Measurements from ENCODE around the gene RGPD8. TPM values are rescaled to one million over a fixed set of nuclear protein-coding genes. Genes with fewer than 3 reads are reported as not detected.

Gene RGPD8
- total and polyA plus RNA-seq, 2 donors (not counting 1 experiment from before 2014, with no cell fraction given) = 1.5 to 28.1 TPM

DNA sequence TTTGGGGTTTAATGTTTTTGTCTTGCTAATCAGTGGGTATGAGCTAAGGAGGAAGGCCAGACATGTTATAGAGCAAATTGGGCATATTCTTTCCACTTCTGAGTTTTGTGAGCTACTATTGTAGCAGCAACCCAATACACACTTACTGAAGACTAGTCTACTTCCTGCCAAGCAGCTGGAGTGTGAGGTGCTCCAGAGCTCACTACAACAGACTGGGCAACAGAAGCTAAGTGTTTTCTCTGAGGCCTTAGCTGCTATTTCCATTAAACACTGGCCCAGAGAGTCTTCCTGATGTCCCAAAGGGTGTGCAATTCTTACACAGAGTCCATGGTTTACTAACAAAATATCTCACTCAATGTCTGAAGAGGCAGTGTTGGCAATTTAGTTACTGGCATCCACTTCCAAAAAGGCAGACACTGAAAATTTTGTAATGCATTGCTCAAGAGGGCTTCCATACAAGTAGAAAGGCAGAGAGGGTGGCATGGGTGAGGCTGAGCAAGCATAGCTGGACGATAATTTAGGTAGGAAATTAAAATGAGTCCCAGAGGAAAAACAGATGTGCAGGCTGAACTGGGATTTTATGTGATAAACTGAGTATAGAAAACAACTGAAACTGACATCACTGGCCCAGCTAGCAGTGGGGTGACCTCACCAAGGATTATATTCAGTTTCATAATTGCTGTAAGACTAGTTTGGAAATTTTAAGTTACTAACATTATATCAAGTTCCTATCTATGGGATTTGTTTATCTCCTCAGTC lies 89.4 kb downstream of the RGPD8 start:
- H3K27me3 ChIP-seq (replicated peaks in 1 of 4; ENCODE audit: control extremely low read depth in 1 of 4, control insufficient read depth in 3 of 4, insufficient read depth in 4 of 4, low read length in 3 of 4) = no peaks in the 10 kb centered on the region
- no peaks in the 10 kb centered on the region for H3K9me3 Mint-ChIP-seq (ENCODE audit: insufficient read depth)

More for the DNA sequence above, 89.4 kb downstream of the RGPD8 start:
- H3K4me3 Mint-ChIP-seq = no peak overlapping the region
- no peak overlapping the region for H3K27ac Mint-ChIP-seq
- H3K4me1 ChIP-seq (ENCODE audit: control insufficient read depth in 2 of 2, insufficient read depth in 2 of 2, low read length in 2 of 2) = no peaks in the 10 kb centered on the region
- ChIA-PET CTCF (no interaction called here), POLR2A (no interaction called here)
- H2AFZ ChIP-seq (ENCODE audit: insufficient read depth, low read depth, low read length, poor library complexity, severe bottlenecking) = no peak overlapping the region
- ATAC-seq (ENCODE audit: low read depth) = no peak
- no peak overlapping the region for H3K4me2 ChIP-seq (replicated peaks; ENCODE audit: low read depth, low read length, poor library complexity, severe bottlenecking)
- H3K4me3 ChIP-seq (ENCODE audit: control extremely low read depth in 1 of 5, extremely low read depth in 1 of 5, insufficient read depth in 1 of 5, low read depth in 2 of 5, low read length in 4 of 5) = no peak overlapping the region
- no peaks in the 10 kb centered on the region for H3K36me3 ChIP-seq (replicated peaks in 1 of 2; ENCODE audit: control extremely low read depth in 1 of 2, control insufficient read depth in 1 of 2, extremely low read depth in 1 of 2, insufficient read depth in 2 of 2, low read length in 1 of 2)
- H3K4me1 Mint-ChIP-seq = no peaks in the 10 kb centered on the region
- intact Hi-C loops (cut with micrococcal nuclease) = no loop called here
- H3K9ac ChIP-seq (ENCODE audit: low read length) = no peak overlapping the region
- no peak for DNase-seq
- peaks cover 0 to 2% (median 0%) of the 10 kb centered on the region in 3 donors for H3K9me3 ChIP-seq (ENCODE audit: control extremely low read depth in 1 of 3, control insufficient read depth in 2 of 3, insufficient read depth in 1 of 3, low read length in 2 of 3)
- H3K27ac ChIP-seq (ENCODE audit: low read length in 2 of 2) = no peak overlapping the region
- TF ChIP-seq CTCF (IDR thresholded peaks at IDR 0.05) (no peak), EZH2 (IDR thresholded peaks at IDR 0.05; ENCODE audit: borderline replicate concordance, insufficient read depth, low read depth, low read length, poor library complexity, severe bottlenecking) (no peak)
- H3K79me2 ChIP-seq (ENCODE audit: control insufficient read depth, insufficient read depth, low read length) = no peaks in the 10 kb centered on the region
- H3K27me3 Mint-ChIP-seq = no peaks in the 10 kb centered on the region
- H4K20me1 ChIP-seq (ENCODE audit: control insufficient read depth, insufficient read depth, low read length, poor library complexity, severe bottlenecking) = no peaks in the 10 kb centered on the region
- WGBS (ENCODE audit: insufficient coverage) = 70% methylated on average over 1 of the region's 1 CpG
